Stimulated activated CD4-positive, alpha-beta T cell treated with anti-CD3 and anti-CD28 coated beads, Interleukin-1b, Interleukin-23, amount 100 ng/mL, for 4 hours (primary cell): ENCODE measurements around the gene SLC26A9.
"Not testable (repeated sequence)": the region's sequence is repeated elsewhere in the genome, so short reads cannot be mapped to it uniquely, and the experiment has no call there.

ENCODE experiments used
- DNase-seq, 2 donors: peaks; one replicate each; pipeline ENCODE4 v3.0.0-alpha.2; 2020; ENCODE audit warnings: low read depth in 2 of 2

The SLC26A9 gene

GRCh38 chr1:205890631-205891030, 52.6 kb downstream of the SLC26A9 start:
- not testable (repeated sequence) for DNase-seq

DNA sequence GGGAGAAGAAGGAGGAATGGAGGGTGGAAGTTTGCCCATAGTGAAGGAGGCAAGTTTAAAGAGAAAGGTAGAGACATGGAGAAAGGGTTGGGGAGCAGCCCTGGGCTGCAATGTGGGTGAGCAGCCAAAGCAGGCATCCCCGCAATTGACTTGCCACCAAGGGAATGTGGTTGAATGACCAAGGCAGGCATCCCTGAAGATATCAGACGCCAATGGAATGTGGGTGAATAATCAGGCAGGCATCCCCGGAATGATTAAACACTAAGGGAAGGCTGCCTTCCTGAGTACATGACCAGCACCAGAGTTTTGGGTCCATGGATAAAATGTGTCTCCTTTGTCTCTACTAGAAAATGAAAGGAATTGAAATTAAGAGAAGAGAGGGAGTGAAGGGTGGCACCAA, 53.5 kb downstream of the SLC26A9 start:
- not testable (repeated sequence) for DNase-seq

DNA sequence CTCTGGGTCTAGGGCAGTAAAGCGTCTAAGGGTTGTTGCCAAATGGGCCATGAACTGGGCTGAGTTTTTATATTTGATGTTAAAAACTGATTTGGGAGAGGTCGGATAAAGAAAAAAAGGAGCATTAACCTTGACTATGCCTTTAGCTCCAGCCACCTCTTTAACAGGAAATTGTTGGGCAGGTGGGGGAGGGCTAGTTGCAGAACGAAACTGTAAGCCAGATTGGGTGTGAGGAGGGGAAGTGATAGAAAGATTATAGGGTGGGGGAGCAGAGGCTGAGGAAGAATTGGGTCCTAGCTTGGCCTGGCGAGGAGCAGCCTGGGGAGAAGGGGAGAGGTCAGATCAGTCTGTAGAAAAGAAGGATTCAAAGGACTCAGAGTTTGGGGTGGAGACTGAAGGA, 54.2 kb downstream of the SLC26A9 start:
- not testable (repeated sequence) for DNase-seq

DNA sequence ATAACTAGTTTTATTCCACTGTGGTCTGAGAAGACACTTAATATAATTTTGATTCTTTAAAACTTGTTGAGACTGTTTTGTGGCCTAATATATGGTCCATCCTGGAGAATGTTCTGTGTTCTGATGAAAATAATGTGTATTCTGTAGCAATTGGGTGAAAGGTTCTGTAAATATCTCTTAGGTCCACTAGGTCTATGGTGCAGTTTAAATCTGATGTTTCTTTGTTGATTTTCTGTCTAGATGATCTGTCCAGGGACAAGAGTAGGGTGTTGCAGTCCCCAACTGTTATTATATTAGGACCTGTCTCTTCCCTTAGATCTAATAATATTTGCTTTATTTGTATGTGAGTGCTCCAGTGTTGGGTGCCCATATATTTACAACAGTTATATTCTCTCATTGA, 59.5 kb downstream of the SLC26A9 start:
- no peak for DNase-seq

DNA sequence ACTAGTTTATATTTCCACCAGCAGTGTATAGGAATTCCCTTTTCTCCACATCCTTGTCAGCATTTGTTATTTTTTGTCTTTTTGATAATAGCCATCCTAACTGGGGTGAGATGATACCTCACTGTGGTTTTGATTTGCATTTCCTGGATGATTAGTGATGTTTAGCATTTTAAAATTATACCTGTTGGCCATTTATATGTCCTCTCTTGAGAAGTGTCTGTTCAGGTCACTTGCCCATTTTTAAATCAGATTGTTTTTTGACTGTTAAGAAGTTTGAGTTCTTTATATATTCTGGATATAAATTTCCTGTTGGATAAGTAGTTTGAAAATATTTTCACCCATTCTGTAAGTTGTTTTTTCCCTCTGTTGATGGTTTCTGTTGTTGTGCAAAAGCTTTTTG, 62.3 kb downstream of the SLC26A9 start:
- no peak for DNase-seq

GRCh38 chr1:205879974-205880373, 63.3 kb downstream of the SLC26A9 start:
- no peak for DNase-seq

DNA sequence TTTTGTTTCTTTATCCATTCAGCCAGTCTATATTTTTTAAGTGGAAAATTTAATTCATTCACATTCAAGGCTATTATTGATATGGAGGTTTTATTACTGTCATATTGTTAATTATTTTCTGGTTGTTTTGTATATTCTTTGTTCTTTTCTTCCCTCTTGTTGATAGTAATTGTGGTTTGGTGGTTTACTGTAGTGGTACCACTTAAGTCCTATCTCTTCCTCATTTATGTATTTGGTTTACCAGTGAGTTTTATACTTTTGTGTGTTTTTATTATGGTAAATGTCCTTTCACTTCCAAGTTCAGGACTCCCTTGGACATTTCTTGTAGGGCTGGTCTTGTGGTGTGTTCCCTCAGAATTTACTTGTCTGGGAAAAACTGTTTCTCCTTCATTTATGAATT, 65.2 kb downstream of the SLC26A9 start:
- no peak for DNase-seq

DNA sequence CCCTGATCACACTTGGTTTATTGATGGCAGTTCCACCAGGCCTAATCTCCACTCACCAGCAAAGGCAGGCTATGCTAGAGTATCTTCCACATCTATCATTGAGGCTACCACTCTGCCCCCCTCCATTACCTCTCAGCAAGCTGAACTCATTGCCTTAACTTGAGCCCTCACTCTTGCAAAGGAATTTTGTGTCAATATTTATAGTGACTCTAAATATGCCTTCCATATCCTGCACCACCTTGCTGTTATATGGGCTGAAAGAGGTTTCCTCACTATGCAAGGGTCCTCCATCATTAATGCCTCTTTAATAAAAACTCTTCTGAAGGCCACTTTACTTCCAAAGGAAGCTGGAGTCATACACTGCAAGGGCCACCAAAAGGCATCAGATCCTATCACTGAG, 70.1 kb downstream of the SLC26A9 start:
- not testable (repeated sequence) for DNase-seq

DNA sequence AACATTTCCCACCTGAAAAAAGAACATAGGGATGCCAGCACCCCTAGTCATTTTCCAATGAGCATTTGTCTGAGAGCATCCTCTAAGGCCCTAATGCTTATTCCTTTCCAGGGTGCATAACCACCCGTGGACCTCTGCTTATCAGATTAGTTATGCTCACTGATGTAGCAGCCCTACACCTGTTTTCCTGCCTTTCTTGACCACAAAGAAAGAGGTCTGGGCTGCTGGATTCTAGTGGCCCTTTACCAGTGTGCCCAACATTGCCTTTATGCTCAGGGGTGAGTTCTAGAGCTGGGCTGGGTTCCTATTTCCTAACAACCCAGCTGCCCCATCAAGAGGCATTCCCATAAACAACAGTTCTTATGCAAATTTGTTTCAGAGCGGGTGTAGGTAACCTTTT, 73.0 kb downstream of the SLC26A9 start:
- no peak for DNase-seq
